IMR-90 (cell line): ENCODE results near the gene SHC2. TPM values are rescaled to one million over a fixed set of nuclear protein-coding genes. Genes with fewer than 3 reads are reported as not detected.

ENCODE experiments used
- ATAC-seq: fragments of 200-7000 bp; cut with Tn5 transposase; 2 replicates; pipeline ENCODE4 v1.9.1; 2020; ENCODE audit warnings: low read depth, mild to moderate bottlenecking, moderate library complexity
- BruUV-seq: library from RNA; stranded (reverse); fragments of 400-500 nt; replicated peaks from 2 replicates; lab custom pipeline; 2021; lab: Mats Ljungman, UMichigan
- CTCF ChIA-PET: fragments of 300-600 bp; formaldehyde crosslinking; extraction: SDS; loops from one replicate; lab custom pipeline; 2021; ENCODE audit warnings: antibody characterized with exemption; lab: Yijun Ruan, JAX
- POLR2A ChIA-PET: fragments of 300-600 bp; sonication (Branson Sonifier 250); formaldehyde crosslinking; loops from one replicate; lab custom pipeline; 2022; ENCODE audit warnings: antibody characterized with exemption; ENCODE audit not compliant: unreplicated experiment; lab: Charles Lee
- DNase-seq: peaks from one replicate; pipeline ENCODE4 v3.0.0; 2013
- H2AFZ ChIP-seq: replicated peaks from 2 replicates; pipeline ENCODE3; 2013; ENCODE audit warnings: low read length, mild to moderate bottlenecking; ENCODE audit not compliant: poor library complexity
- H2AK5ac ChIP-seq: 2 replicates; pipeline ENCODE4 v1.6.1; 2013; ENCODE audit warnings: low read depth, low read length, inconsistent platforms
- H2AK9ac ChIP-seq: replicated peaks from 2 replicates; pipeline ENCODE3; 2013; ENCODE audit warnings: mild to moderate bottlenecking, low read depth, low read length, moderate library complexity; ENCODE audit not compliant: poor library complexity
- H2BK120ac ChIP-seq: 2 replicates; pipeline ENCODE4 v1.6.1; 2013; ENCODE audit warnings: low read depth, low read length, inconsistent platforms
- H2BK15ac ChIP-seq: 3 replicates; pipeline ENCODE4 v1.6.1; 2013; ENCODE audit warnings: low read depth, low read length, inconsistent platforms
- H2BK20ac ChIP-seq: 2 replicates; pipeline ENCODE4 v1.6.1; 2013; ENCODE audit warnings: low read depth, mild to moderate bottlenecking, inconsistent platforms, low read length, moderate library complexity
- H2BK5ac ChIP-seq: 2 replicates; pipeline ENCODE4 v1.6.1; 2013; ENCODE audit warnings: mild to moderate bottlenecking, low read depth, low read length, inconsistent platforms; ENCODE audit not compliant: poor library complexity, severe bottlenecking
- H3K14ac ChIP-seq: replicated peaks from 2 replicates; pipeline ENCODE4 v1.6.1; 2013; ENCODE audit warnings: low read depth, low read length, inconsistent platforms
- H3K18ac ChIP-seq: 2 replicates; pipeline ENCODE4 v1.6.1; 2013; ENCODE audit warnings: low read depth, low read length, control low read depth
- H3K23ac ChIP-seq: 2 replicates; pipeline ENCODE4 v1.6.1; 2013; ENCODE audit warnings: low read depth, low read length, inconsistent platforms
- H3K27ac ChIP-seq: 2 replicates; pipeline ENCODE4 v1.5.1; 2013; ENCODE audit warnings: mild to moderate bottlenecking, control low read depth, low read length; ENCODE audit not compliant: insufficient read depth
- H3K27me3 ChIP-seq: 2 replicates; pipeline ENCODE4 v1.6.1; 2013; ENCODE audit warnings: low read length; ENCODE audit not compliant: control insufficient read depth, insufficient read depth
- H3K36me3 ChIP-seq: 2 replicates; pipeline ENCODE4 v1.6.1; 2013; ENCODE audit warnings: low read length, mixed read lengths; ENCODE audit not compliant: control insufficient read depth, insufficient read depth
- H3K4ac ChIP-seq: 2 replicates; pipeline ENCODE4 v1.6.1; 2013; ENCODE audit warnings: low read depth, low read length, inconsistent platforms
- H3K4me1 ChIP-seq: 2 replicates; pipeline ENCODE4 v1.6.1; 2013; ENCODE audit warnings: low read length, mixed read lengths; ENCODE audit not compliant: control insufficient read depth, insufficient read depth
- H3K4me2 ChIP-seq: 2 replicates; pipeline ENCODE4 v1.6.1; 2013; ENCODE audit warnings: low read depth, mild to moderate bottlenecking, control low read depth, low read length, moderate library complexity
- H3K4me3 ChIP-seq: 2 replicates; pipeline ENCODE4 v1.5.1; 2013; ENCODE audit warnings: low read depth, mild to moderate bottlenecking, control low read depth, low read length, moderate library complexity; ENCODE audit not compliant: insufficient read depth
- H3K56ac ChIP-seq: 2 replicates; pipeline ENCODE4 v1.6.1; 2013; ENCODE audit warnings: low read length, inconsistent platforms; ENCODE audit not compliant: insufficient read depth; ENCODE audit errors: extremely low read depth
- H3K79me1 ChIP-seq, 2 experiments: 2 replicates each; pipeline ENCODE4 v1.6.1; 2013; ENCODE audit warnings: low read length in 2 of 2, inconsistent platforms in 1 of 2, low read depth in 1 of 2
- H3K9ac ChIP-seq: 2 replicates; pipeline ENCODE4 v1.6.1; 2013; ENCODE audit warnings: low read depth, low read length, control low read depth
- H3K9me1 ChIP-seq: 2 replicates; pipeline ENCODE4 v1.6.1; 2013; ENCODE audit warnings: low read length, inconsistent platforms; ENCODE audit not compliant: insufficient read depth
- H3K9me3 ChIP-seq: 2 replicates; pipeline ENCODE4 v1.6.1; 2013; ENCODE audit warnings: low read length; ENCODE audit not compliant: control insufficient read depth, insufficient read depth
- H4K20me1 ChIP-seq: 2 replicates; pipeline ENCODE4 v1.6.1; 2013; ENCODE audit warnings: low read length, inconsistent platforms; ENCODE audit not compliant: insufficient read depth
- H4K5ac ChIP-seq: 2 replicates; pipeline ENCODE4 v1.6.1; 2013; ENCODE audit warnings: mild to moderate bottlenecking, low read depth, low read length, control low read depth
- H4K8ac ChIP-seq, 2 experiments: 2 replicates each; pipeline ENCODE4 v1.6.1; 2013; ENCODE audit warnings: low read depth in 2 of 2, low read length in 2 of 2, control low read depth in 1 of 2, inconsistent platforms in 1 of 2
- H4K91ac ChIP-seq: 2 replicates; pipeline ENCODE4 v1.6.1; 2013; ENCODE audit warnings: low read depth, low read length, inconsistent platforms; ENCODE audit not compliant: insufficient read depth
- BHLHE40 ChIP-seq: fragments of 150-350 bp; IDR thresholded peaks from 2 replicates; pipeline ENCODE4 v1.6.1; 2016; ENCODE audit warnings: mild to moderate bottlenecking, low read depth, low read length
- CTCF ChIP-seq: conservative IDR thresholded peaks from 2 replicates; pipeline ENCODE4 v1.5.1; 2012; ENCODE audit warnings: mild to moderate bottlenecking, low read depth, low read length, improper control_type of control experiment
- ELK1 ChIP-seq: fragments of 150-350 bp; IDR thresholded peaks from 2 replicates; pipeline ENCODE4 v1.6.1; 2016; ENCODE audit warnings: low read depth, mild to moderate bottlenecking, low read length, moderate library complexity, borderline replicate concordance
- FOS ChIP-seq: fragments of 150-350 bp; IDR thresholded peaks from 2 replicates; pipeline ENCODE4 v1.6.1; 2016; ENCODE audit warnings: low read depth, low read length
- MAFK ChIP-seq: IDR thresholded peaks from 2 replicates; pipeline ENCODE4 v1.6.1; 2012; ENCODE audit warnings: low read depth, low read length, improper control_type of control experiment
- MAZ ChIP-seq: IDR thresholded peaks from 2 replicates; pipeline ENCODE4 v1.6.1; 2012; ENCODE audit warnings: low read depth, mild to moderate bottlenecking, low read length, improper control_type of control experiment, moderate library complexity, borderline replicate concordance
- MXI1 ChIP-seq: IDR thresholded peaks from 2 replicates; pipeline ENCODE4 v1.6.1; 2012; ENCODE audit warnings: low read depth, mild to moderate bottlenecking, low read length, moderate library complexity, borderline replicate concordance
- NFE2L2 ChIP-seq: fragments of 150-350 bp; IDR thresholded peaks from 2 replicates; pipeline ENCODE4 v1.6.1; 2016; ENCODE audit warnings: low read depth, mild to moderate bottlenecking, low read length
- POLR2A ChIP-seq: IDR thresholded peaks from 2 replicates; pipeline ENCODE4 v1.6.1; 2012; ENCODE audit warnings: mild to moderate bottlenecking, low read depth, low read length
- RCOR1 ChIP-seq: IDR thresholded peaks from 2 replicates; pipeline ENCODE4 v1.6.1; 2012; ENCODE audit warnings: mild to moderate bottlenecking, low read length, improper control_type of control experiment; ENCODE audit not compliant: insufficient replicate concordance
- RFX5 ChIP-seq: IDR thresholded peaks from 2 replicates; pipeline ENCODE4 v1.8.0; 2012; ENCODE audit warnings: low read depth, mild to moderate bottlenecking, low read length, moderate library complexity
- WGBS, 2 experiments: methylation state at CpG; one replicate each; pipeline versions ENCODE4 v1.1.5 to v1.1.7; 2013; ENCODE audit warnings: missing lambda C conversion rate in 2 of 2; ENCODE audit not compliant: insufficient read length in 1 of 2; ENCODE audit errors: extremely low coverage in 2 of 2; 5-methylcytosine and 5-hydroxymethylcytosine counted together
- dilution Hi-C: fragments of 300-500 bp; cut with HindIII; formaldehyde crosslinking; loops from one replicate; pipeline ENCODE4 v1.14.3; 2018; ENCODE audit warnings: low sequenced_read_pairs; ENCODE audit not compliant: unreplicated experiment
- in situ Hi-C: fragments of 300-500 bp; cut with MboI; formaldehyde crosslinking; loops from 3 replicates; pipeline ENCODE4 v1.14.3; 2019; ENCODE audit warnings: low sequenced_read_pairs, inconsistent platforms, mixed read lengths
- intact Hi-C: fragments of 100-400 bp; cut with micrococcal nuclease; formaldehyde crosslinking; loops from 2 replicates; pipeline ENCODE4 v1.10.0; 2022
- polyA plus RNA-seq, 3 experiments: library from polyadenylated mRNA; depleted of rRNA; stranded (reverse); fragments of >200 nt; gene quantifications; 2 replicates each; pipeline ENCODE4 v1.2.3, GENCODE V29; 2012; ENCODE audit warnings: low replicate concordance in 1 of 3
- total RNA-seq: library from RNA; depleted of rRNA; stranded (reverse); fragments of >200 nt; gene quantifications from 2 replicates; pipeline ENCODE4 v1.2.3, GENCODE V29; 2012

Gene SHC2
- total and polyA plus RNA-seq, 2 of the 4 experiments (the other 2 are of a cell fraction) = 0.68 TPM; not detected in 1

- no peak for TF ChIP-seq CTCF
Observed at GRCh38 chr19:390386-391206, 70.2 kb downstream of the SHC2 start (continued).

GRCh38 chr19:389935-390289 is 70.9 kb downstream of the SHC2 start:
- dilution Hi-C loops (no loop called here), intact Hi-C loops (no loop called here), in situ Hi-C loops (no loop called here)
- Histone ChIP-seq H2BK20ac (no peak overlapping the region), H2BK15ac (no peak overlapping the region), H3K18ac (no peak overlapping the region), H3K14ac (no peak overlapping the region), H2AFZ (peak overlapping the region; percentile 43), H3K27ac (no peak overlapping the region), H3K23ac (no peak overlapping the region), H3K79me1 (no peaks in the 10 kb centered on the region), H4K91ac (no peak overlapping the region), H3K4ac (no peak overlapping the region), H4K5ac (no peak overlapping the region), H3K27me3 (peaks cover 10% of the 10 kb centered on the region), H3K4me1 (no peaks in the 10 kb centered on the region), H4K20me1 (no peaks in the 10 kb centered on the region), H3K9me3 (peaks cover 7% of the 10 kb centered on the region; the same call in 1 of the 2 replicates), H3K9me1 (no peaks in the 10 kb centered on the region), H2BK5ac (no peak overlapping the region), H2BK120ac (no peak overlapping the region), H3K4me3 (no peak overlapping the region), H3K56ac (no peak overlapping the region), H2AK9ac (no peak overlapping the region), H4K8ac (no peak overlapping the region), H3K4me2 (no peak overlapping the region), H3K9ac (no peak overlapping the region), H3K36me3 (no peaks in the 10 kb centered on the region), H2AK5ac (no peak overlapping the region)
- WGBS, 2 experiments = 72% methylated on average over 5 of the region's 12 CpGs; no CpG with 5 or more reads in 1 of the 2 experiments
- DNase-seq = no peak
- POLR2A ChIA-PET = no interaction called here
- BruUV-seq = no TSS peak
- no peak for ATAC-seq
- CTCF ChIA-PET = no interaction called here
- TF ChIP-seq FOS (no peak), ELK1 (no peak), BHLHE40 (no peak), RFX5 (no peak), MAZ (no peak), POLR2A (no peak), MXI1 (no peak), MAFK (no peak), CTCF (no peak), RCOR1 (no peak), NFE2L2 (no peak)
